Endothelial cell of umbilical vein (primary cell): ENCODE results near the gene BLOC1S1.

Experiments used
- CTCF ChIP-seq, 2 donors: IDR thresholded peaks; 1 replicate in 1 of 2; 2 replicates in 1 of 2; pipeline ENCODE4 v1.5.1; 2011; ENCODE audit warnings: low read length in 2 of 2, mild to moderate bottlenecking in 2 of 2, moderate library complexity in 2 of 2, control low read depth in 1 of 2, inconsistent platforms in 1 of 2, low read depth in 1 of 2; ENCODE audit not compliant: insufficient read depth in 1 of 2; ENCODE audit errors: extremely low read depth in 1 of 2
- MAX ChIP-seq: IDR thresholded peaks from 2 replicates; pipeline ENCODE4 v1.6.1; 2011; ENCODE audit not compliant: insufficient read depth, insufficient read length

DNA sequence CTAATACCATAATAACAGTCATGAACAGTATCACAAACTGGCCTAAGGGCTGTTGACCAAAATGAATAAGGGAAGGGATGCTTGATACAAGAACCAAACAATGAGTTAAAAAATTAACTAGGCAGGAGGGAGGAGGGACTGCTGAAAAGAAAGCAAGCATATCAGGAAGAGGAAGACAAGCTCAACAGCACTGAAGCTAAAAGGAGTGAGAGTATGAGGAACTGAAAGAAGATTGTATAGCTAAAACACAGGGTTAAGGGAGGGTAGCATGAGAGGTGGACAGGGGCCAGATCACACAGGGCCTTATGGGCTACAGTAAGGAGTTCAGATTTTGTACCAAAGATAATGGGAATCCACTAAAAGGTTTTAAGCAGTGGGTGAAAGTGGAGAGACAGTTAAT is 42.2 kb upstream of the BLOC1S1 start:
- TF ChIP-seq CTCF (IDR thresholded peaks at IDR 0.05; ENCODE audit: extremely low read depth in 1 of 2, insufficient read depth in 1 of 2, low read depth in 1 of 2, low read length in 2 of 2) (no peak), MAX (no peak)
